ENCODE data around the gene GRM5. TPM values are rescaled to one million over a fixed set of nuclear protein-coding genes. Genes with fewer than 3 reads are reported as not detected.
A peak's percentile ranks its signal among the peaks of the same experiment; 100 is the strongest.
"Not testable (repeated sequence)": the region's sequence is repeated elsewhere in the genome, so short reads cannot be mapped to it uniquely, and the experiment has no call there.

The GRM5 gene
- under 0.01 TPM in 2 replicates for total RNA-seq

DNA sequence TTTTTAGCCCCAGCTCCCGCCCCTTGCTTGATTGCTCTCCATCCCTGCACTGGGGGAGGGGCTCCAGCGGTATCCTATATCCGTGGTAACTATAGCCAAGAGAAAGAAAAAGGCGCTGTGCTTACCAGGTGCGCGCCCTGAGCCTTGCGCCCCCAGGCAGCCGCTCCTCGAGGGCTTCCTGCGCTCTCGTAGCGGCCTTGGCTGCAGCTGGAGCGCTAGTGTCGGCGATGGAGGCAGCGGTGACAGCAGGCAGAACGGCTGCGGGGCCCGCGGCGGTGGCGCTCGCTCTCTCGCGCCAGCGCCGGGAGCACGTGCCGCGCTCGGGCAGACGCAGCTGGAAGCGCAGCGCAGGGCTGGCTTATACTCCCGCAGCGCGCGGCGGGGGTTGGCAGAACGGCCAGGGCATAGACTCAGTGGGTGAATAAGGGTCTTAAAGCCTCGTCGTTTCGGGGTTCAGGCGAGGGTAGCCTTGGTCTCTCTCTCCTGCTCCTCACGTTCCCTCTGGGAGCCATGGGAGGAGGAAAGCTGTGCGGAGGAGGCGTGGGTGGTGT, at the start of gene GRM5:
Gene GRM5 (minus strand): TSS at position 332 of the 551 bp plus-strand sequence. CDS start 18,110 bp downstream, outside the sequence.
- DNase-seq (ENCODE audit: low read depth in 2 of 2): not testable (repeated sequence)

DNA sequence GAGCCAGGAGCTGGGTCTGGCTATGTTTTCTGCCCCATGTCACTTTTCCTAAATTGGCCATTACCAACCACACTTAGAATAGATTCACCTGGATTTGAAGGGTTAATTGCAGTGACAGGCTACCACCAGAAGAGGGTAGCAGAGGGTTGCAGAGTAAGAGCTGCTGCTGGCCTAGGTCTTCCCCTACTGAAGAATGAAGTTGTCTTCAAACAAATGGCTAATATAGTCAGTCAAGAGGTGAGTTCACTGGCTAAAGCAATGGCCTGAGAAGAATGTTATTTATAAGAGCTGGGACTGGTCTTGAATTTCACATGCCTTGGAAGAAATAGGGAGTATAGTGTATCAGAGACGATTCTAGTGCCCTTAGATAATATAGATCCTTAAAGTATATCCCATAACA, 32.2 kb upstream of the GRM5 start:
- DNase-seq (ENCODE audit: low read depth in 2 of 2): peak; percentile 12 to 43

DNA sequence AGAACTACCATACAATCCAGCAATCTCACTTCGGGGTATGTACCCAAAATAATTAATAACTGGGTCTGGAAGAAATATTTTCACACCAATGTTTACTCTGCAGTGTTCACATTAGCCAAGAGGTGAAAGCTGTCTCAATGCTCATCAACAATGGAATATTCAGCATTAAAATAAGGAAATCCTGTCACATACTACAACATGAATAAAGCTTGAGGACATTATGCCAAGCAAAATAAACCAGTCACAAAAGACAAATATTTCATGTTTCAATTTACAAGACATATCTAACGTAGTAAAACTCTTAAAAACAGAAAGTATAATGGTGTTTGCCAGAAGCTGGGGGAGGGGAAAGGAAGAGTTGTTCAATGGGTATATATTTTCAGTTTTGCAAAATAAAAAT, 28.0 kb upstream of the GRM5 start:
- peak; percentile 53 to 56 for DNase-seq (ENCODE audit: low read depth in 2 of 2)

DNA sequence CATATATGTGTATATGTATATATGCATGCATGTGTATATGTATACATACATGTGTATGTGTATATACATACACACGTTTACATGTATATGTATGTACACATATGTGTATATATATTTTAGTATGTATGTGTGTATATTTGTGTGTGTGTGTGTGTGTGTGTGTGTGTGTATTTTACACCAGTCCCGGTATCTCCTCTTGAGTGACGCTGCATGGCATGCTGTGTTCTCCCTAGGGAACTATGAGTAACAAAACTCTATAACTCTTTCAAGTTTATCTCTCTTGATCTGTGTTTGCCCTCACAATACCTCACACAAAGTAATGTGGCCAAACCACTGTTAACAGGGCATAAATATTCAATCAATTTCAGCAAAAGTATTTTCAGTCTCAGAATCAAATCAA, 19.2 kb upstream of the GRM5 start:
- not testable (repeated sequence) for DNase-seq (ENCODE audit: low read depth in 2 of 2)

DNA sequence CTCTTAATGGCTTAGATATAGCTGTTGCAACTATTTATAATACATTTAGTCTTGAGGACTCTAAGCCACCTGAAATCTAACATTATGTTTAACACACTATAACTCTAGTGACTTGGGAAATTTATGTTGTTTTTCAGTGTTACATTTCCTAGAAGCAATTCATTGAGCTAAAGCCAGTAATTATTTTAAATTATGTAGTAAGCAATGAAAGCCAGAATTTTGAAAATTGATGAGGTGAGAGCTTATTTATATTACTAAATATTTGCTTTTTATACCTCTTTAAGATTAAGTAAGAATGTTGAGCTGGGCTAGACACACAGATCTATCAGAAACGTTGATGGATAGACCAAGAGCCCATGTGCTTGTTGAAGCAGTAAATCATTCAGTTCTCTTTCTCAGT, 5.1 kb upstream of the GRM5 start:
- DNase-seq (ENCODE audit: low read depth in 2 of 2): not testable (repeated sequence)

DNA sequence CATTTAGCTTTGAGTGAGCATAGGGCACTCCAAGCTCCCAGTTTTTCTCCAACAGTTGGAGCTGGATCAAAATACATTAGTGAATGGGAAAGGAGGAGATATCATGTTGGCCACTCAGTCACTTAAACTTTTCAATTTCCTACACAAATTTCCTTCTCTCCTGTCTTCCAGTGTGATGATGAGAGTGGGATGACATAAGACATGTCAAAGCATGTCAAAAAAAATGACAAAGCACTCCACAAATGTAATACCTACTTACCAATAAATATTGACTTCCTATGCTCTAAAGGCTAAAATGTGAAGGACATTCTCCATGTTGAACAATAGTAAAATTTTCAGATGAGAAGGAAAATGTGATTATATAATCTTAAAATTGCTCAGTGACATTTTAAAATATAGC, 1.5 kb upstream of the GRM5 start:
- DNase-seq (ENCODE audit: low read depth in 2 of 2): no peak

DNA sequence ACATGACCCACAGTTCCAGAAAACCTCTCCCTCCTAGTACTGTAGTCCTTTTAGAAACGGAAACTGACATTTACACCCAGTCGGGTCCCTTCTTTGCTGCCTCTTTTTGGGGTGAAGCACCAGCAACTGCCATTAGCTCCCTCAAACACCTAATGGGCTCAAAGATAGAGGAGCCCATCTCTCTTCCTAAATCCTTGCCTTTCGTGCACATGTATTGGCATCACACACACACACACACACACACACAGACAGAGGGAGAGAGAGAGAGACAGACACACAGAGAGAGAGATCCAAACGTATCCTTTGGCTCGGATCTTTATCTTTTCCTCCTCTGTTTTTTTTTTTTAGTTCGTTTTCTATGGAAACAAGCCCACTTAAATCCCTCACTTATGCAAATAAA, 716 bp downstream of the GRM5 start:
- DNase-seq (ENCODE audit: low read depth in 2 of 2): no peak

DNA sequence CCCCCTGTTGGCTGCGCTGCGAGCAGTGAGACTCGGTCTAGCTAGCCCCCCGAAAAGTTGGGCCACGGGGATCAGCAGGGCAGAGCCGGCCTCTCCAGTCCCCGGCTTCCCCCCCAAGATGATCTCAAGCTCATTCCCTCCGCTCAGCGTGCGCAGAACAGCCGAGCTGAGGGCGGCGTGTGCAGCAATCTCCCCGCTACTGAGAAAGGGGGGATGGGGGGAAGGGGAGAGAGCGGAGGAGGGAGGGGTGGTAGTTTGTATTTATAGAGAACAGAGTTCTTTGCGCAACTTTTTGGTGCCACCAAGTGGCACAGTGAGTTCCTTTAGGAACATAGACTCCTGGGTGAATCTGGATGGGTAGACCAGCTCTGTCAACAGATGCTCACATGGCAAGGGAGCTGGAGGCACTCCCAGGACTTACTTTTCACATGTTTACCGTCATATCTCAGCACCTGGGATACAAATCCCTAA, 2.3 kb downstream of the GRM5 start:
- not testable (repeated sequence) for DNase-seq (ENCODE audit: low read depth in 2 of 2)

DNA sequence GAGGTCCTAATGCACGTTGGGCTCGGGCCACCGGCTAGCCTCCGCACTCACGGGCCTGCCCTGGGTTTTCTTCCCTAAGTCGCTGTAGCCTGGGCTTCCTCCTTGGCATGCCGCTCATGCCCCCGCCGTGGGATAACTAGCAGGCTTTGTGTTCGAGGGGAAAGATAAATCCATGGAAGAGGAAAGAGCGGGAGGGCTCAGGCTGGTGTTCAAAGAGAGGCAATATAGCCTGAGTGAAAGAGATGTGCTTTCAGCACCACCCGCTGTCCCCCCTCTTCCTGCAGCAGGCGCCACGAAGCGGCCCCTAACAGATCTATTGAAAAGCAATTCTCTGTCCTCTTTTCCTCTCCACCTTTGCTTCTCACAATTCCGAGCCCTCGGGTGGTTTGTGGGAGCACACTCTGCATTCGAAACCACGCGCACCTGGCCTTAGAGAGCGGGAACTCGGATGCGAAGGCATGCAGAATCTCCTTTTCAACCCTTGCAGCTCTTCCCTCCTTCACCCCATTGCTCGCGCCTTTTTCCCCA, 2.9 kb downstream of the GRM5 start:
- DNase-seq (ENCODE audit: low read depth in 2 of 2): not testable (repeated sequence)

DNA sequence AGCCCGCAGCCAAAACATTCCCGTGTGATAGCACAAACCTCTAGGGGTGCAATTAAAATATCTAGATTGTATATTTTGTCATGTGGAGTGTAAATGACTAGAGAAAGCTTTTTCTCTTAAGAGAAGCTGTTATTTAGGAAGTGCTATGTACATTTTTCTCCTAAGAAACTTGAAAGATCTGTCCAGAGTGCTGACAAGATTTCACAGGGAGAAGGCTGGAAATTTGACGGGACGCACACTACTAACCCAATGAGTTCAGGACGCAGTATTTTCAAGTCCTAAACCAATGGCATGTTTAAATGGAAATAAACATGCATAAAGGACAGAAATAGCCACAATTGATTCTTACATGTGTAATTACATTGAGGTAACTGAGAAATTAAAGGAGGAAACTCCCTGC, 3.9 kb downstream of the GRM5 start:
- DNase-seq (ENCODE audit: low read depth in 2 of 2): peak in 1 of 2 donors; percentile 0

DNA sequence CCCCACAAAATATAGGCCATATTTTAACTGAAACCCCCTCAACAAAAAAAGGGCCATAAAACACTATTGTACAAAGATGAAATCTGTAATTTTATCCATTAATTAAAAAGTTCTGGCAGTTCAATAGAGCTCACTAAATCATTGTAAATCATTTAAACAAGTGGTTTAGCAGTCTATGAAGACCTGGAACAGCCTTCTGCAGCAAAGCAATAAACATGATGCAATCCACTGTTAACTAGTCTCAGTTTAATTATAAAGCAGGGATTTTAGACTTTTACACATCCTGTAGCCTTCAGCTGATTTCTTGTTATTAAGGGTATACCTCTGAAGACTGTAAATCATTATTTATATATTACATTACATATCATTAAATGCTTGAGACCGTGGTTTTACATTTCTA, 8.4 kb downstream of the GRM5 start:
- DNase-seq (ENCODE audit: low read depth in 2 of 2): not testable (repeated sequence)

DNA sequence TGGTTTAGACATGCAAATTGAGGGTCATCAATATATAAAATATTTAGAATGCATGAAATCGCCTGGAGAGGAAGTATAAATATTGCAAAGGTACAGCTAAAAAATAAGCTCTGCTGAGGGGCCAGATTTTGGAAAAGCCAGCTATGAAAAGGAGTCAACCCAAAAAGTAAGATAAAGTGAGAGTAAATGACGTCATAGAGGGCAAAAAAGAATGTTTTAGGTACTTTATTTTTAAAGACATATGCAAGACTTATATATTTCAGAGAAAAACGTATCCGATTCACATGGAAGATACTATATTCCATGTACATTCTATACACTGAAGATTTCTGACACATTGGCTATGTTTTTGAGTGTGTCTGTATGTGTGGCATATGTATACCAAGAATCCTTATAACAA, 13.6 kb downstream of the GRM5 start:
- no peak for DNase-seq (ENCODE audit: low read depth in 2 of 2)

DNA sequence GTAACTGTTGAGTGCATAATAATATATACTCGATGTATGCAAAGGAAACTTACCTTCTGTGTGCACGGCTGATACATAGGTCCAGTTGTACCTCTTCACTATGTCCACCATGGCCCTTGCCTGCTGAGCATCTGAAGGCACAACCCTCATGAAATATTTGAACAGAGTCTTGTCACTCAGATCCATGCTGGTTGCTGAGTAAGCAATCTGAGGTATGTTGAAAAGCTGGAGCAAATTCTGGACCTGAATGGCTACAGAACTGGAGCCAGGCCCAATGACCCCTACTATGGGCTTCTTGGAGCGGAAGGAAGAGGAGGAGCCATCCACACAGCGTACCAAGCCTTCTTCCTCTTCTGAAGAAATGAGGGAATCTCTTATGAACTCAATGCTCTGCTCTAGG, 18.6 kb downstream of the GRM5 start:
- DNase-seq (ENCODE audit: low read depth in 2 of 2): not testable (repeated sequence)

DNA sequence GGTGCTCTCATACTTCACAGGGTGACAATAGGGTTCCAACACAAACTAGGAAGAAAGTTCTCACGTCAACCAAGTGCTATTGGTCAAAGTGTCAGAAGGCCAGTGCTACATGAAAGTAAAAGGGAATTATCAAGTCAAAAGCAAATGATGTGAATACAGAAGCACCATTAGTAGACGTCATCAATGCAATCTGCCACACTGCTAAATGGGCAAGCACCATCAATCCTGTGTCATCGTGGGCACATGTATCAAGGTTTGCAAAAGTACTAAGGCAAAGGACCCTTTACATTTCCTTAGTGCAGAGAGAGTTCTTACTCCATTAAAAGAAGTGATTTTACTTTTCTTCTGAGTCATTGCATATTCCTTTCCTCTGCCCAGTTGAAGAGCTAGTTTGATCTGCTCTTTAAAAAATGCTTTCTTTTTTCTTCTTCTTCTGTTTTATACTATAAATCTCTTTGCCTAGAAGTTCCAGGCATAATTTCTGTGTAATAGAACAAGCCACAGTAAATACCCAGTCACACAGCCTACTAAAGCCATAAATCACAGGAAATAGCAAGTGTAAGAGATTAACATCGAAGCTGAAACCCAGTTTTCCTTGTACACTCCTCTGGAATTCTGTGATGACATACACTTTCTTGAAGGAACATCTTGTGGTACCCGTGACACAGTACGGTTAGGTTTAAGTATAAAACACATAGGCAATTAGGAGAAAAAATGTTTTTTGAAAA, 21.8 kb downstream of the GRM5 start:
- DNase-seq (ENCODE audit: low read depth in 2 of 2): not testable (repeated sequence)

DNA sequence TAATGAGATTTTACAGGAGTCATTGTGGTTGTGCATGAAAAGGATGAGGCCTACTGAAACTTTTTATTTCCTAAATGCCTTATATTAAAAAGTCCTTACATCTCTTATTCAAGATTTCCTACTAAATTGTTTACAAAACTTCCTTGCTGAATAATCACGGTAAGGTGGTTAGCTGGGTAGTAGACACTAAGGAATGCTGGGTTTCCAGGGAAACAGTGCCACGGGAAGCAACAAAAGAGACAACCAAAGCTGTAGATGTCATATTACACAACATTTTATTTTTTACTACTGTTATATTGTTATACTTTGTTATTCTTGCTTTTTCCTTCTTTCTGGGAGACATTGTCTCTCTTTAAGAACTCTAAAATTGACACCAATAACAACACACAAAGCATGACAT, 36.1 kb downstream of the GRM5 start:
- not testable (repeated sequence) for DNase-seq (ENCODE audit: low read depth in 2 of 2)

DNA sequence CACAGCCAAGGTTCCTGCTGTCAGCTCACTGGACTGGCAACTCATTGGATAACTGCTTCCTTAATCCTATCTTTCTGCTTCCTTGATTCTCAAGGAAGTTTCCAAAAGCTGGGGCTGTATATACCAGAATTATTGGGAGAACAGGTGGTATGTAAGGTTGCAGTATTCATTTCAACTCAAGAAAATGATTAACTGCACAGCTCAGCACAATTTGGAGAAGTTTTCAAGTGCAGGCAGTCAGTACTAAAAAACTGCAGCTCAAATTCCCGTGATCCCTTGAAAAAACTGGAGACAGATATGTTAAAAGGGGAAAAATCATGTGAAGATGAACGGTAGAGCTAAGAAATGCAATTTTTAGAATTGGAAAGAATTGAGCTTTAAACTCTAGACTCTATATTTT, 44.4 kb downstream of the GRM5 start:
- no peak for DNase-seq (ENCODE audit: low read depth in 2 of 2)

DNA sequence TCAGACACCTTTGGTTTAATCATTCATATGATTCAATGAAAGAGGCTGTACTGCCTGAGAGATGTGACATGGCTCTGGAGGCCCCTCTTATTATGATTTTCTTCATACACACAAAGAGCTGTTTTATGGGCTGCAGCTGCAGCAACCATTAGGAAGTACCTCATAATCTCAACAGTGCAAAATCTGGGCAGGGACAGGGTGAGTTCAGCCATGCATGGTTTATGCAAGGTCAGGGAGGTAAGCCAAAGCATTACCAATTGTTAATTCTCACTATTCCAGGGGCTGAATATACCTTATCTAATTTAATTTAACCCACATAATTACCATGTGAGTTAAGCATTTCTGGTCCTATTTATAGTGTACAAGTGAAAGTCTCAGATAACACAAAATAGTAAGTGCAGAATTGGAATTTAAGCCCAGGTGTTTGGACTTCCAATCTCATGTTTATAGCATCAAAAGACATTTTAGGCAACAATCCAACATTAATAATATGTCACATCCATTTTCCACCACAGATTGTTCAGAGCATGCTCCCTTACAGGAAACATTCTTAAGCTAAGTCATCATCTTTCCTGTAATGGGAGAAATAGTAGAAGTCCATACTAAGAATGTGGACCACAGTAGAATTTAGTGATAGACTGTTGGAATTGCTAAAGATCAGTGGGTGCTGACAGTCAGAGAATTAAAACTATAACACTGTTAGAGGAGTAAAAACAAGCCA, 45.8 kb downstream of the GRM5 start:
- peak; percentile 40 to 70 for DNase-seq (ENCODE audit: low read depth in 2 of 2)

DNA sequence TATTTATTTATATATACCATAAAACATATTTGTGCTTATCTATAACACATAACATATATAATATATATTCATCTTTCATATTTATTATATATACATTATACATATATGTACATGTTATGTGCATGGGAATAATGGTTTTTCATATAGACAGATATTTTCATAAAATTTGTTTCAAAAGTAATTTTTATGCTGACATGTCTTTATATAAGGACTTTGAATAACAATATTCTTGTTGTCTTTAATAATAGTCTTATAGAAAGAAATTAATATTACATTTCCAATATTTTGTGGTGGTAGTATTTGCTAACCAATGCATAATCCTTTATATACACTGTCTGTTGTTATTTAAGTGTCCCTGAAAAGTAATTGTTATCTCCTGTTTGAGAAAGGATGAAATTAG, 49.6 kb downstream of the GRM5 start:
- no peak for DNase-seq (ENCODE audit: low read depth in 2 of 2)

DNA sequence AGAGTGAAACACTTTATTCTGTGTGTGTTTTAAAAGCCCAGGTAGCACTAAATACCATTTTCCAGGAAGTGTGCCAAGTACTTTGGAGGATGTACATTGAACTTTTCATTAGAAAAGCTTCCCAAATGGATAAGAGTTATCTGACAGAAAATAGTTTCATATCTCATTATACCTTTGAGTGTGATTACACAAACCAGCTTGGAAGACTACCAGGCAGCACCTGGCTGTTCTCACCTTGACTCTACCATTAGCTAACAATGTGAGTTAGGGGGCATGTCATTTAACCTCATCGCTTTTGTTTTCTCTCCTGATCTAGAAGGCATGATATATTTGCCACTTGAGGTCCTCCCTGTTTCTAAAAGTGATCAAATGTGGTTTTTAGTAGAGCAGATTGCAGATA, 50.2 kb downstream of the GRM5 start:
- DNase-seq (ENCODE audit: low read depth in 2 of 2): no peak

DNA sequence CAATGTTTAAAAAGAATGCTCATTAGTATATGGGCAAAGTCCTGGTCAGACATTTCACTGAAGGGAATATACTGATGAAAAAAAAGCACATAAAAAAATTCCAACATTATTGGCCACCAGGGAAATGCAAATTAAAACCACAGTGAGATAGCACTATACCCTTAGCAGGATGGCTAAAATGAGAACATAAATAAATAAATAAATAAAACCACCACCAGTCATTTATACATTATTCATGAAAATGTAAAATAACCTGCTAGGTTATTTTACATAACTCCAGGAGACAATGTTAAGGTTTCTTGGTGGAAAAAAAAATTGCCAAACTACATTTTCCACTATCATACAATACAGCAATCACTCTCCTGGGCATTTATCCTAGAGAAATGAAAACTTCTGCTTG, 64.9 kb downstream of the GRM5 start:
- not testable (repeated sequence) for DNase-seq (ENCODE audit: low read depth in 2 of 2)

DNA sequence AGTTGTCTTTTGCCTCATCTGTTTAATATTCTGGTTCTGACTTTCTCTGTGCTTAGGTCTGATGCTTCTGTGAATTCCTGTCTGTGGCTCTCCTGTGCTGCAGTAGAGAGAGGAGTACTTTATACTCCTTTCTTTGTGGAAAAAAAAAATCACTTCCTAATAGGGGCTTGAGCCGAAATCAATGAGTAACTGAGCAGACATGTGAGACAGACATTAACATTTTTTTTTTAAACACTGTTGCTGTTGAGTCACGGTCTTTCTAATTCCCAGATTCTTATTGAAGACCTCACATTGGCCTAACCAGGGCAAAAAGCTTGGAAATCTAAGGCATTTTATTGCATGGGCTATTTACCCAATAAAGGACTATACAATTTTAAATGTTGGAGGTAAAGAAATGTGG, 86.1 kb downstream of the GRM5 start:
- no peak for DNase-seq (ENCODE audit: low read depth in 2 of 2)

DNA sequence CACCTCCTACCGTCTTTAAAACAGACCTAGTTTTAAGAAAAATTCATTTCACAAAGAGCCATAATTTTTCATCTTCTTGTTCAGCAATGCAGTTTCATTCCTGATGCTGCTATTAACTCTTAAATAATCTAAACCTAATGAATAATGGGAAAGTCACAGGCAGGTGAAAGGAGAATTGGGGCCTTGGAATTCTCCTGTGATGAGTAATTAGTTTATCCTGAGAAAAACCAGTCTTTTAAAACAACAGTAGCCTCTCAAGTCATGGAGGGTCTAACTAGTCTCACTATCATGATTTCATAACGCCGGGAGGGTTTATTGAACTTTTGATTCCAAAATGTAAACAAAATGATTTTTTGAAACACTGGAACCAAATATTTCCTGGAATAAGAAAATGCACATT, 86.8 kb downstream of the GRM5 start:
- DNase-seq (ENCODE audit: low read depth in 2 of 2): not testable (repeated sequence)

All from dermis microvascular lymphatic vessel endothelial cell (primary cell).